Neural progenitor cell (in vitro differentiated cells): ENCODE measurements around the gene NFATC1. TPM values are rescaled to one million over a fixed set of nuclear protein-coding genes. Genes with fewer than 3 reads are reported as not detected.

Source experiments
- DNase-seq: peaks from one replicate; pipeline ENCODE4 v3.0.0-alpha.2; 2016; ENCODE audit warnings: low spot score
- H2AFZ ChIP-seq: fragments of 200-600 bp; sonication (generic); replicated peaks from 2 replicates; pipeline ENCODE4 v1.6.1; 2016; ENCODE audit warnings: antibody characterized with exemption
- H3F3A ChIP-seq: fragments of 200-600 bp; sonication (generic); 2 replicates; pipeline ENCODE4 v1.6.1; 2016; ENCODE audit warnings: antibody characterized with exemption, low read depth
- H3K27ac ChIP-seq: fragments of 200-600 bp; sonication (generic); 2 replicates; pipeline ENCODE4 v1.5.1; 2016; ENCODE audit warnings: mild to moderate bottlenecking
- H3K27me3 ChIP-seq: fragments of 200-600 bp; sonication (generic); 2 replicates; pipeline ENCODE4 v1.6.1; 2016; ENCODE audit warnings: mild to moderate bottlenecking, moderate library complexity
- H3K36me3 ChIP-seq: fragments of 200-600 bp; sonication (generic); 2 replicates; pipeline ENCODE4 v1.5.1; 2016
- H3K4me1 ChIP-seq: fragments of 200-600 bp; sonication (generic); 2 replicates; pipeline ENCODE4 v1.6.1; 2016; ENCODE audit warnings: mixed run types
- H3K4me2 ChIP-seq: fragments of 200-600 bp; sonication (generic); 2 replicates; pipeline ENCODE4 v1.6.1; 2016
- H3K4me3 ChIP-seq: fragments of 200-600 bp; sonication (generic); 2 replicates; pipeline ENCODE4 v1.5.1; 2016
- H3K79me2 ChIP-seq: fragments of 200-600 bp; sonication (generic); 2 replicates; pipeline ENCODE4 v1.6.1; 2016; ENCODE audit warnings: low read depth
- H3K9ac ChIP-seq: fragments of 200-600 bp; sonication (generic); 2 replicates; pipeline ENCODE4 v1.6.1; 2016
- H3K9me3 ChIP-seq: fragments of 200-600 bp; sonication (generic); 2 replicates; pipeline ENCODE4 v1.5.1; 2016; ENCODE audit warnings: low read depth
- H4K20me1 ChIP-seq: fragments of 200-600 bp; sonication (generic); 2 replicates; pipeline ENCODE4 v1.6.1; 2016; ENCODE audit warnings: low read depth
- H3K27ac Mint-ChIP-seq: 3 replicates; pipeline ENCODE4 v1.8.0; 2021; ENCODE audit warnings: mixed read lengths
- H3K27me3 Mint-ChIP-seq: 2 replicates; pipeline ENCODE4 v1.8.0; 2022; ENCODE audit warnings: low read depth, mild to moderate bottlenecking, inconsistent platforms, moderate library complexity, mixed read lengths; ENCODE audit not compliant: insufficient read depth
- H3K36me3 Mint-ChIP-seq: 3 replicates; pipeline ENCODE4 v1.8.0; 2021; ENCODE audit warnings: mixed read lengths
- H3K4me1 Mint-ChIP-seq: 3 replicates; pipeline ENCODE4 v1.8.0; 2021; ENCODE audit warnings: mixed read lengths
- H3K4me3 Mint-ChIP-seq: 3 replicates; pipeline ENCODE4 v1.8.0; 2021; ENCODE audit warnings: mild to moderate bottlenecking, moderate library complexity, mixed read lengths
- H3K9me3 Mint-ChIP-seq: 3 replicates; pipeline ENCODE4 v1.8.0; 2020; ENCODE audit warnings: mixed read lengths
- CTCF ChIP-seq: fragments of 200-600 bp; sonication (generic); IDR thresholded peaks from 2 replicates; pipeline ENCODE4 v1.5.1; 2017; ENCODE audit warnings: antibody characterized with exemption, mild to moderate bottlenecking
- EZH2 ChIP-seq: fragments of 200-600 bp; sonication (generic); IDR thresholded peaks from 2 replicates; pipeline ENCODE4 v1.6.1; 2017; ENCODE audit warnings: antibody characterized with exemption, mild to moderate bottlenecking, moderate library complexity
- EZH2phosphoT487 ChIP-seq: fragments of 200-600 bp; sonication (generic); IDR thresholded peaks from 2 replicates; pipeline ENCODE4 v1.6.1; 2017; ENCODE audit warnings: antibody characterized with exemption
- total RNA-seq: library from RNA; depleted of rRNA; stranded (reverse); fragments of >200 nt; gene quantifications from 2 replicates; pipeline ENCODE4 v1.2.3, GENCODE V29; 2015; ENCODE audit warnings: low replicate concordance

NFATC1 gene
- total RNA-seq, 1 donor from 2014 or later: 2.3 TPM

- H3K79me2 ChIP-seq: no peaks in the 10 kb centered on the region
- Mint-ChIP-seq H3K27ac (peak overlapping the region; percentile 64), H3K36me3 (no peaks in the 10 kb centered on the region), H3K4me1 (peaks cover 30% of the 10 kb centered on the region), H3K4me3 (no peak overlapping the region), H3K27me3 (peaks cover 5% of the 10 kb centered on the region), H3K9me3 (no peaks in the 10 kb centered on the region)
- no peak overlapping the region for H3K27ac ChIP-seq
- H3K9me3 ChIP-seq: no peaks in the 10 kb centered on the region
- TF ChIP-seq EZH2 (no peak), CTCF (no peak), EZH2phosphoT487 (no peak)
- no peak overlapping the region for H3K9ac ChIP-seq
- H3F3A ChIP-seq: peaks cover 14% of the 10 kb centered on the region
- peaks cover 8% of the 10 kb centered on the region for H3K4me1 ChIP-seq
- H3K4me2 ChIP-seq: no peak overlapping the region
- H4K20me1 ChIP-seq: no peaks in the 10 kb centered on the region
- DNase-seq: no peak
- H2AFZ ChIP-seq: no peak overlapping the region
- no peak overlapping the region for H3K4me3 ChIP-seq
- no peaks in the 10 kb centered on the region for H3K27me3 ChIP-seq
- H3K36me3 ChIP-seq: no peaks in the 10 kb centered on the region
Measured at GRCh38 chr18:79428287-79428686, 32.6 kb downstream of the NFATC1 start.

GRCh38 chr18:79429381-79429780 is 33.7 kb downstream of the NFATC1 start:
- H3K27me3 Mint-ChIP-seq: peaks cover 4% of the 10 kb centered on the region
- Histone ChIP-seq H3K4me2 (no peak overlapping the region), H3K79me2 (no peaks in the 10 kb centered on the region), H3K36me3 (no peaks in the 10 kb centered on the region), H3K27ac (no peak overlapping the region), H3K9me3 (no peaks in the 10 kb centered on the region), H2AFZ (no peak overlapping the region), H3K27me3 (no peaks in the 10 kb centered on the region), H4K20me1 (no peaks in the 10 kb centered on the region), H3K4me3 (no peak overlapping the region), H3K9ac (no peak overlapping the region), H3K4me1 (peaks cover 8% of the 10 kb centered on the region), H3F3A (peaks cover 13% of the 10 kb centered on the region)
- H3K4me3 Mint-ChIP-seq: no peak overlapping the region
- TF ChIP-seq CTCF (no peak), EZH2 (no peak), EZH2phosphoT487 (no peak)
- no peak overlapping the region for H3K27ac Mint-ChIP-seq
- H3K9me3 Mint-ChIP-seq: no peaks in the 10 kb centered on the region
- H3K36me3 Mint-ChIP-seq: no peaks in the 10 kb centered on the region
- peaks cover 28% of the 10 kb centered on the region for H3K4me1 Mint-ChIP-seq
- DNase-seq: no peak

DNA sequence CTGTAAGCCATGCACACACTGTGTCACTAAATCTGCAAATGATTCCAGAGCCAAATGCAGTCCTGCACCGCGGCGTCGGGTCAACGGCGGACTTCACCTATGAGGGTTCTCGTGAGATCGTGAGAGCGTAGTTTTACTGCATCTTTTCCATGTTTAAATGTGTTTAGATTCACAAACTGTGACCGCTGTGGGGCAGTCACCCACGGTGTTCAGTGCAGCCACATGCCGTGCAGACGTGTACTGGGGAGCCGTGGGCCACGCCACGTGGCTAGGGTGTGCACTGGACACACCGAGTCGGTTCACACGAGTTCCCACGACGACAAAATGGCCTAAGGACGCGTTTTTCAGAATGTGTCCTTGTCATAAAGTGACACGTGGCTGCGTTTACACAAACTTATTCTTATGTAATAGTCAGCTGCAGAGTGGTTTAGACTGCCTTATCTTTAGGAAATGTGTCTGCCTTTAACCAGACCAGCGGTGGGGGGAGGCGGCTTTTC is 34.1 kb downstream of the NFATC1 start:
- Histone ChIP-seq H3K27me3 (no peaks in the 10 kb centered on the region), H3K4me1 (peaks cover 8% of the 10 kb centered on the region), H3K4me2 (no peak overlapping the region), H3K36me3 (no peaks in the 10 kb centered on the region), H3K9ac (no peak overlapping the region), H2AFZ (no peak overlapping the region), H3K4me3 (no peak overlapping the region), H3K9me3 (no peaks in the 10 kb centered on the region), H3K79me2 (no peaks in the 10 kb centered on the region), H3F3A (peaks cover 9% of the 10 kb centered on the region), H4K20me1 (no peaks in the 10 kb centered on the region), H3K27ac (no peak overlapping the region)
- no peaks in the 10 kb centered on the region for H3K9me3 Mint-ChIP-seq
- H3K36me3 Mint-ChIP-seq: peaks cover under 1% of the 10 kb centered on the region
- peaks cover 24% of the 10 kb centered on the region for H3K4me1 Mint-ChIP-seq
- TF ChIP-seq EZH2 (no peak), EZH2phosphoT487 (no peak), CTCF (no peak)
- no peak overlapping the region for H3K4me3 Mint-ChIP-seq
- peaks cover 2% of the 10 kb centered on the region for H3K27me3 Mint-ChIP-seq
- no peak for DNase-seq
- no peak overlapping the region for H3K27ac Mint-ChIP-seq
